ENCODE data around the gene MCEMP1.

Gene MCEMP1

GRCh38 chr19:7633698-7634097 is 43.2 kb upstream of the MCEMP1 start, which contains the start of gene PCP2:
Gene PCP2, minus strand, starts transcription at chr19:7633719. Its CDS starts 262 bp downstream, at chr19:7633457.
- H3K27ac ChIP-seq, result no peak within 1 kb of the TSS
- TF ChIP-seq, protein P1, sequence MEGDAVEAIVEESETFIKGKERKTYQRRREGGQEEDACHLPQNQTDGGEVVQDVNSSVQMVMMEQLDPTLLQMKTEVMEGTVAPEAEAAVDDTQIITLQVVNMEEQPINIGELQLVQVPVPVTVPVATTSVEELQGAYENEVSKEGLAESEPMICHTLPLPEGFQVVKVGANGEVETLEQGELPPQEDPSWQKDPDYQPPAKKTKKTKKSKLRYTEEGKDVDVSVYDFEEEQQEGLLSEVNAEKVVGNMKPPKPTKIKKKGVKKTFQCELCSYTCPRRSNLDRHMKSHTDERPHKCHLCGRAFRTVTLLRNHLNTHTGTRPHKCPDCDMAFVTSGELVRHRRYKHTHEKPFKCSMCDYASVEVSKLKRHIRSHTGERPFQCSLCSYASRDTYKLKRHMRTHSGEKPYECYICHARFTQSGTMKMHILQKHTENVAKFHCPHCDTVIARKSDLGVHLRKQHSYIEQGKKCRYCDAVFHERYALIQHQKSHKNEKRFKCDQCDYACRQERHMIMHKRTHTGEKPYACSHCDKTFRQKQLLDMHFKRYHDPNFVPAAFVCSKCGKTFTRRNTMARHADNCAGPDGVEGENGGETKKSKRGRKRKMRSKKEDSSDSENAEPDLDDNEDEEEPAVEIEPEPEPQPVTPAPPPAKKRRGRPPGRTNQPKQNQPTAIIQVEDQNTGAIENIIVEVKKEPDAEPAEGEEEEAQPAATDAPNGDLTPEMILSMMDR (IDR thresholded peaks at IDR 0.05), result no peak
- TF ChIP-seq ZFX (IDR thresholded peaks at IDR 0.05; ENCODE audit: borderline replicate concordance), result no peak

DNA sequence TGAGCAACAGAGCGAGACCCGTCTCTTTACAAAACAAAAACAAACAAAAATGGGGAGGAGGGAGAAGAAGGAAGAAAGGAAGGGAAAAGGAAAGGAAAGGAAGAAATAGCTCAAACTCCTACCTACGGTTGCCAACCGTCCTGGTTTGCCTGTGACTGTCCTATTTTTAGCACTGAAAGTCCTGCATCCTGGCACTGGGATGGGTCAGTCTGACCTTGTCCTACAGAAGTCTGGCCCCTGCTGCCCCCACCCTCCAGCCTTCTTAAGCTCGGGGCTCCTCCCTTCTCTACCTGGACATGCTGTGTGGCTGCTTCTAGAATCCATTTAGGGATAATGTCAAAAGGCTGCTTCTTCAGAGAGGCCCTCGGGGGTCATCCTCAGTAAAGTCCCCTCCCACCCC is 41.2 kb upstream of the MCEMP1 start:
- TF ChIP-seq, protein P1 (IDR thresholded peaks at IDR 0.05), result no peak
- TF ChIP-seq ZFX (IDR thresholded peaks at IDR 0.05; ENCODE audit: borderline replicate concordance), result no peak
- no peak overlapping the region; the same call in 1 of the 2 replicates for H3K27ac ChIP-seq

- TF ChIP-seq, protein P1 (IDR thresholded peaks at IDR 0.05), result no peak
- TF ChIP-seq ZFX (IDR thresholded peaks at IDR 0.05; ENCODE audit: borderline replicate concordance), result no peak
- peak overlapping the region; percentile 71 for H3K27ac ChIP-seq
These were observed 40.6 kb upstream of the MCEMP1 start for GRCh38 chr19:7636317-7636690.

GRCh38 chr19:7636691-7637373 is 40.1 kb upstream of the MCEMP1 start, which contains the start of gene STXBP2:
Gene STXBP2, plus strand, starts transcription at chr19:7637110. Its CDS starts 40 bp downstream, at chr19:7637150.
- no peak for TF ChIP-seq ZFX (IDR thresholded peaks at IDR 0.05; ENCODE audit: borderline replicate concordance)
- TF ChIP-seq, protein P1 (IDR thresholded peaks at IDR 0.05), result 0 out of 2 replicates have a peak, but pooled peaks have one; percentile 22
- peak within 1 kb of the TSS; percentile 71 for H3K27ac ChIP-seq

DNA sequence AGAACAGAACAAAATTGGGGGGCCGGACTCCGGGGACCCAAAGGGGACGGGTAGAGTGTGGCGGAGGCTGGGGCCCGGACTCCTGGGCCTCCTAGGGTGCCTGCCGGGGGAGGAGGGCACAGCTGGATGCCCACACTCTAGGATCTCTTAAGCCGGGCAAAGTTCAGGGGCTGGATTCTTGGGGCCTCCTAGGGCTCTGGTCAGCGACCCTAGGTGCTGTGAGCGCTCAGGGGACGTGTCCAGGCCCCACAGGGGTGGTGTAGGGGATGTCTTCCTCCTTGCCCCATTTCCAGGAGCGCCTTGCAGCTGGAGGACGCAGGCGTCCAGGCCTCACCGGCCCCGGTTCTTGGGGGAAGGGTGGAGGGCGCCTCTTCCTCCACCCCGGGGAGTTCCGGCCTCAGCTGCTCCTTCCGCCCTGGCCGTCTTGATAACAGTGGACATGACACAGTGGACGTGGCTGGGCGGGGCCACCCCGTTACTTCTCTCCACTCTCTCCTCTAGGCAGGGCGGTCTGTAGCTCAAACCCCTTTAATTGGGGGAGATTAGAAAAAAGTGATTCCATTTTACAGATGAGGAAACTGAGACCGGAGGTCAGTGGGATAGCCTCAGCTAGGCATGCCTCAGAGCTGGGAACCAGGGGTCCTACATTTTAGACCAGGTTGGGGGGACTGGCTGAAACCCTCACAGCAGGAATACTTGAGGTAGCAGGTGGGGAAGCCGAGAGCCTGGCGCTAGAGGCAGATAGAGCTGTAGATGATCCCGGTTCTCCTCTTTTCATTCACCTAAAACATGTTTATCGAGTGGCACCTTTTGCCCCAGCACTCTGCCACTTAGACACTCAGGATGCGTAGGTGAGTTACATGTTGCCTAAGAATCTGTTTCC is 39.3 kb upstream of the MCEMP1 start:
- peak overlapping the region; percentile 71 for H3K27ac ChIP-seq
- TF ChIP-seq, protein P1 (IDR thresholded peaks at IDR 0.05), result no peak
- TF ChIP-seq ZFX (IDR thresholded peaks at IDR 0.05; ENCODE audit: borderline replicate concordance), result no peak

DNA sequence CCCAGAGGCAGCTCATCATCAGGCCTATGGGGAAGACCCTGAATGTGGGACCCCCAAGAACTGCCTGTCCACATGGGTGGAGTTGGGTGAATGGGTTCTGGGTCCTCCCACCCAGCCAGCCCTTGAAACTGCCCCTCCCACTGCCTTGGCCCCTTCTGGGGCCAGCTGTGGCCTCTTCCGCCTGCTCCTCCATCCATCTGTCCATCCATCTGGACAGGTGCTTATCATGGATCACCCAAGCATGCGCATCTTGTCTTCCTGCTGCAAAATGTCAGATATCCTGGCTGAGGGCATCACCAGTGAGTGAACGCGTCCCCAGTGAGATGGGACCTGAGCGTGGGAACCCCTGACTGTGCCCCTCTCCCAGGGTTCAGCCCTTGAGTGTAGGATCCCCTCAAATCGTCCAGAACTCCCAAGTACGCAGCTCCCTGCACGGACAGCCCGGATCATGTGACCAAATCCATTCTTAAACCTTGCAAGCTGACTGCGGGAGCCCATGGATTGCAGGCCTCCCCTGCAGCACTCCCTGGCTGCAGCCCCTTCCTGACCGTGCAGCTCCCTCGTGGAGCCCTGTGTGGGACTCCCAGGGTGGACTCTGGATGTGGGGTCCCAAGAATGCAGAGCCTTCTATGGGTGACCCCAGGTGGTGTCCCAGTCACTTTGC is 38.0 kb upstream of the MCEMP1 start:
- no peak for TF ChIP-seq ZFX (IDR thresholded peaks at IDR 0.05; ENCODE audit: borderline replicate concordance)
- TF ChIP-seq, protein P1 (IDR thresholded peaks at IDR 0.05), result no peak
- peak overlapping the region; percentile 71; the same call in 1 of the 2 replicates for H3K27ac ChIP-seq
